IMR-90 (cell line): ENCODE data around the gene FRMD1. TPM values are rescaled to one million over a fixed set of nuclear protein-coding genes. Genes with fewer than 3 reads are reported as not detected.

Experiments used
- ATAC-seq: fragments of 200-7000 bp; cut with Tn5 transposase; 2 replicates; pipeline ENCODE4 v1.9.1; 2020; ENCODE audit warnings: low read depth, mild to moderate bottlenecking, moderate library complexity
- BruUV-seq: library from RNA; stranded (reverse); fragments of 400-500 nt; replicated peaks from 2 replicates; lab custom pipeline; 2021; lab: Mats Ljungman, UMichigan
- CTCF ChIA-PET: fragments of 300-600 bp; formaldehyde crosslinking; extraction: SDS; loops from one replicate; lab custom pipeline; 2021; ENCODE audit warnings: antibody characterized with exemption; lab: Yijun Ruan, JAX
- POLR2A ChIA-PET: fragments of 300-600 bp; sonication (Branson Sonifier 250); formaldehyde crosslinking; loops from one replicate; lab custom pipeline; 2022; ENCODE audit warnings: antibody characterized with exemption; ENCODE audit not compliant: unreplicated experiment; lab: Charles Lee
- DNase-seq: peaks from one replicate; pipeline ENCODE4 v3.0.0; 2013
- H2AFZ ChIP-seq: replicated peaks from 2 replicates; pipeline ENCODE3; 2013; ENCODE audit warnings: low read length, mild to moderate bottlenecking; ENCODE audit not compliant: poor library complexity
- H2AK5ac ChIP-seq: 2 replicates; pipeline ENCODE4 v1.6.1; 2013; ENCODE audit warnings: low read depth, low read length, inconsistent platforms
- H2AK9ac ChIP-seq: replicated peaks from 2 replicates; pipeline ENCODE3; 2013; ENCODE audit warnings: mild to moderate bottlenecking, low read depth, low read length, moderate library complexity; ENCODE audit not compliant: poor library complexity
- H2BK120ac ChIP-seq: 2 replicates; pipeline ENCODE4 v1.6.1; 2013; ENCODE audit warnings: low read depth, low read length, inconsistent platforms
- H2BK15ac ChIP-seq: 3 replicates; pipeline ENCODE4 v1.6.1; 2013; ENCODE audit warnings: low read depth, low read length, inconsistent platforms
- H2BK20ac ChIP-seq: 2 replicates; pipeline ENCODE4 v1.6.1; 2013; ENCODE audit warnings: low read depth, mild to moderate bottlenecking, inconsistent platforms, low read length, moderate library complexity
- H2BK5ac ChIP-seq: 2 replicates; pipeline ENCODE4 v1.6.1; 2013; ENCODE audit warnings: mild to moderate bottlenecking, low read depth, low read length, inconsistent platforms; ENCODE audit not compliant: poor library complexity, severe bottlenecking
- H3K14ac ChIP-seq: replicated peaks from 2 replicates; pipeline ENCODE4 v1.6.1; 2013; ENCODE audit warnings: low read depth, low read length, inconsistent platforms
- H3K18ac ChIP-seq: 2 replicates; pipeline ENCODE4 v1.6.1; 2013; ENCODE audit warnings: low read depth, low read length, control low read depth
- H3K23ac ChIP-seq: 2 replicates; pipeline ENCODE4 v1.6.1; 2013; ENCODE audit warnings: low read depth, low read length, inconsistent platforms
- H3K27ac ChIP-seq: 2 replicates; pipeline ENCODE4 v1.5.1; 2013; ENCODE audit warnings: mild to moderate bottlenecking, control low read depth, low read length; ENCODE audit not compliant: insufficient read depth
- H3K27me3 ChIP-seq: 2 replicates; pipeline ENCODE4 v1.6.1; 2013; ENCODE audit warnings: low read length; ENCODE audit not compliant: control insufficient read depth, insufficient read depth
- H3K36me3 ChIP-seq: 2 replicates; pipeline ENCODE4 v1.6.1; 2013; ENCODE audit warnings: low read length, mixed read lengths; ENCODE audit not compliant: control insufficient read depth, insufficient read depth
- H3K4ac ChIP-seq: 2 replicates; pipeline ENCODE4 v1.6.1; 2013; ENCODE audit warnings: low read depth, low read length, inconsistent platforms
- H3K4me1 ChIP-seq: 2 replicates; pipeline ENCODE4 v1.6.1; 2013; ENCODE audit warnings: low read length, mixed read lengths; ENCODE audit not compliant: control insufficient read depth, insufficient read depth
- H3K4me2 ChIP-seq: 2 replicates; pipeline ENCODE4 v1.6.1; 2013; ENCODE audit warnings: low read depth, mild to moderate bottlenecking, control low read depth, low read length, moderate library complexity
- H3K4me3 ChIP-seq: 2 replicates; pipeline ENCODE4 v1.5.1; 2013; ENCODE audit warnings: low read depth, mild to moderate bottlenecking, control low read depth, low read length, moderate library complexity; ENCODE audit not compliant: insufficient read depth
- H3K56ac ChIP-seq: 2 replicates; pipeline ENCODE4 v1.6.1; 2013; ENCODE audit warnings: low read length, inconsistent platforms; ENCODE audit not compliant: insufficient read depth; ENCODE audit errors: extremely low read depth
- H3K79me1 ChIP-seq, 2 experiments: 2 replicates each; pipeline ENCODE4 v1.6.1; 2013; ENCODE audit warnings: low read length in 2 of 2, inconsistent platforms in 1 of 2, low read depth in 1 of 2
- H3K9ac ChIP-seq: 2 replicates; pipeline ENCODE4 v1.6.1; 2013; ENCODE audit warnings: low read depth, low read length, control low read depth
- H3K9me1 ChIP-seq: 2 replicates; pipeline ENCODE4 v1.6.1; 2013; ENCODE audit warnings: low read length, inconsistent platforms; ENCODE audit not compliant: insufficient read depth
- H3K9me3 ChIP-seq: 2 replicates; pipeline ENCODE4 v1.6.1; 2013; ENCODE audit warnings: low read length; ENCODE audit not compliant: control insufficient read depth, insufficient read depth
- H4K20me1 ChIP-seq: 2 replicates; pipeline ENCODE4 v1.6.1; 2013; ENCODE audit warnings: low read length, inconsistent platforms; ENCODE audit not compliant: insufficient read depth
- H4K5ac ChIP-seq: 2 replicates; pipeline ENCODE4 v1.6.1; 2013; ENCODE audit warnings: mild to moderate bottlenecking, low read depth, low read length, control low read depth
- H4K8ac ChIP-seq, 2 experiments: 2 replicates each; pipeline ENCODE4 v1.6.1; 2013; ENCODE audit warnings: low read depth in 2 of 2, low read length in 2 of 2, control low read depth in 1 of 2, inconsistent platforms in 1 of 2
- H4K91ac ChIP-seq: 2 replicates; pipeline ENCODE4 v1.6.1; 2013; ENCODE audit warnings: low read depth, low read length, inconsistent platforms; ENCODE audit not compliant: insufficient read depth
- BHLHE40 ChIP-seq: fragments of 150-350 bp; IDR thresholded peaks from 2 replicates; pipeline ENCODE4 v1.6.1; 2016; ENCODE audit warnings: mild to moderate bottlenecking, low read depth, low read length
- CEBPB ChIP-seq: IDR thresholded peaks from 2 replicates; pipeline ENCODE4 v1.6.1; 2012; ENCODE audit warnings: low read depth, low read length, improper control_type of control experiment
- CHD1 ChIP-seq: IDR thresholded peaks from 2 replicates; pipeline ENCODE4 v1.6.1; 2012; ENCODE audit warnings: low read depth, low read length, improper control_type of control experiment
- CTCF ChIP-seq: conservative IDR thresholded peaks from 2 replicates; pipeline ENCODE4 v1.5.1; 2012; ENCODE audit warnings: mild to moderate bottlenecking, low read depth, low read length, improper control_type of control experiment
- ELK1 ChIP-seq: fragments of 150-350 bp; IDR thresholded peaks from 2 replicates; pipeline ENCODE4 v1.6.1; 2016; ENCODE audit warnings: low read depth, mild to moderate bottlenecking, low read length, moderate library complexity, borderline replicate concordance
- FOS ChIP-seq: fragments of 150-350 bp; IDR thresholded peaks from 2 replicates; pipeline ENCODE4 v1.6.1; 2016; ENCODE audit warnings: low read depth, low read length
- MAFK ChIP-seq: IDR thresholded peaks from 2 replicates; pipeline ENCODE4 v1.6.1; 2012; ENCODE audit warnings: low read depth, low read length, improper control_type of control experiment
- MAZ ChIP-seq: IDR thresholded peaks from 2 replicates; pipeline ENCODE4 v1.6.1; 2012; ENCODE audit warnings: low read depth, mild to moderate bottlenecking, low read length, improper control_type of control experiment, moderate library complexity, borderline replicate concordance
- MXI1 ChIP-seq: IDR thresholded peaks from 2 replicates; pipeline ENCODE4 v1.6.1; 2012; ENCODE audit warnings: low read depth, mild to moderate bottlenecking, low read length, moderate library complexity, borderline replicate concordance
- NFE2L2 ChIP-seq: fragments of 150-350 bp; IDR thresholded peaks from 2 replicates; pipeline ENCODE4 v1.6.1; 2016; ENCODE audit warnings: low read depth, mild to moderate bottlenecking, low read length
- POLR2A ChIP-seq: IDR thresholded peaks from 2 replicates; pipeline ENCODE4 v1.6.1; 2012; ENCODE audit warnings: mild to moderate bottlenecking, low read depth, low read length
- RAD21 ChIP-seq: IDR thresholded peaks from 2 replicates; pipeline ENCODE4 v1.6.1; 2012; ENCODE audit warnings: low read length, improper control_type of control experiment
- RCOR1 ChIP-seq: IDR thresholded peaks from 2 replicates; pipeline ENCODE4 v1.6.1; 2012; ENCODE audit warnings: mild to moderate bottlenecking, low read length, improper control_type of control experiment; ENCODE audit not compliant: insufficient replicate concordance
- RFX5 ChIP-seq: IDR thresholded peaks from 2 replicates; pipeline ENCODE4 v1.8.0; 2012; ENCODE audit warnings: low read depth, mild to moderate bottlenecking, low read length, moderate library complexity
- SMC3 ChIP-seq: fragments of 150-350 bp; IDR thresholded peaks from 2 replicates; pipeline ENCODE4 v1.6.1; 2016; ENCODE audit warnings: low read depth, mild to moderate bottlenecking, antibody characterized with exemption, low read length, moderate library complexity
- WGBS, 2 experiments: methylation state at CpG; one replicate each; pipeline versions ENCODE4 v1.1.5 to v1.1.7; 2013; ENCODE audit warnings: missing lambda C conversion rate in 2 of 2; ENCODE audit not compliant: insufficient read length in 1 of 2; ENCODE audit errors: extremely low coverage in 2 of 2; 5-methylcytosine and 5-hydroxymethylcytosine counted together
- dilution Hi-C: fragments of 300-500 bp; cut with HindIII; formaldehyde crosslinking; loops from one replicate; pipeline ENCODE4 v1.14.3; 2018; ENCODE audit warnings: low sequenced_read_pairs; ENCODE audit not compliant: unreplicated experiment
- in situ Hi-C: fragments of 300-500 bp; cut with MboI; formaldehyde crosslinking; loops from 3 replicates; pipeline ENCODE4 v1.14.3; 2019; ENCODE audit warnings: low sequenced_read_pairs, inconsistent platforms, mixed read lengths
- intact Hi-C: fragments of 100-400 bp; cut with micrococcal nuclease; formaldehyde crosslinking; loops from 2 replicates; pipeline ENCODE4 v1.10.0; 2022
- polyA plus RNA-seq, 3 experiments: library from polyadenylated mRNA; depleted of rRNA; stranded (reverse); fragments of >200 nt; gene quantifications; 2 replicates each; pipeline ENCODE4 v1.2.3, GENCODE V29; 2012; ENCODE audit warnings: low replicate concordance in 1 of 3
- total RNA-seq: library from RNA; depleted of rRNA; stranded (reverse); fragments of >200 nt; gene quantifications from 2 replicates; pipeline ENCODE4 v1.2.3, GENCODE V29; 2012

The FRMD1 gene
- total and polyA plus RNA-seq, 2 of the 4 experiments (the other 2 are of a cell fraction): not detected

GRCh38 chr6:168055696-168056489 is 23.1 kb downstream of the FRMD1 start:
- Histone ChIP-seq H3K23ac (no peak overlapping the region), H3K4me2 (no peak overlapping the region), H3K27me3 (no peaks in the 10 kb centered on the region; the same call in 1 of the 2 replicates), H3K56ac (no peak overlapping the region), H3K4me1 (no peaks in the 10 kb centered on the region), H2AFZ (no peak overlapping the region), H2AK5ac (no peak overlapping the region), H4K5ac (no peak overlapping the region), H3K14ac (no peak overlapping the region), H3K18ac (no peak overlapping the region), H2AK9ac (no peak overlapping the region), H2BK5ac (no peak overlapping the region), H3K9ac (no peak overlapping the region), H4K20me1 (no peaks in the 10 kb centered on the region), H3K4me3 (no peak overlapping the region), H2BK20ac (no peak overlapping the region), H4K8ac (no peak overlapping the region), H3K9me1 (no peaks in the 10 kb centered on the region), H3K36me3 (no peaks in the 10 kb centered on the region), H2BK15ac (no peak overlapping the region), H3K4ac (no peak overlapping the region), H3K27ac (no peak overlapping the region), H3K9me3 (no peaks in the 10 kb centered on the region), H2BK120ac (no peak overlapping the region), H3K79me1 (no peaks in the 10 kb centered on the region), H4K91ac (no peak overlapping the region)
- WGBS, 2 experiments: 88% methylated on average over 11 of the region's 22 CpGs; no CpG with 5 or more reads in 1 of the 2 experiments
- POLR2A ChIA-PET: no interaction called here
- no peak for ATAC-seq
- no TSS peak for BruUV-seq
- intact Hi-C loops (no loop called here), in situ Hi-C loops (no loop called here), dilution Hi-C loops (no loop called here)
- DNase-seq: no peak
- CTCF ChIA-PET: interaction anchor here (0.6 kb wide), 1 partner anchor 592 kb away, joined by 3 read pairs; no protein-coding TSS in a partner anchor
- TF ChIP-seq RAD21 (no peak), RCOR1 (no peak), MAFK (no peak), MAZ (no peak), SMC3 (no peak), CTCF (no peak), CEBPB (no peak), FOS (no peak), RFX5 (no peak), NFE2L2 (no peak), ELK1 (no peak), POLR2A (no peak), CHD1 (no peak), BHLHE40 (no peak), MXI1 (no peak)
